A549 (cell line): ENCODE measurements around the gene IFIT1. TPM values are rescaled to one million over a fixed set of nuclear protein-coding genes. Genes with fewer than 3 reads are reported as not detected.
"Not testable (repeated sequence)": the region's sequence is repeated elsewhere in the genome, so short reads cannot be mapped to it uniquely, and the experiment has no call there.

Experiments used
- ATAC-seq, 2 experiments: fragments of 200-7000 bp in 1 of 2; fragments of >200 bp in 1 of 2; cut with Nextera tagmentation in 1 of 2; cut with Tn5 transposase in 1 of 2; 3 replicates each; pipeline versions ENCODE4 v1.8.0 to v1.9.1; 2018 to 2020; ENCODE audit warnings: mild to moderate bottlenecking in 1 of 2, moderate library complexity in 1 of 2
- CTCF ChIA-PET: fragments of 300-600 bp; sonication (Branson Sonifier 250); formaldehyde crosslinking; extraction: SDS; loops from one replicate; lab custom pipeline; 2021; ENCODE audit warnings: antibody characterized with exemption, inconsistent platforms; lab: Yijun Ruan, JAX
- POLR2A ChIA-PET: fragments of 350-600 bp; formaldehyde crosslinking; extraction: SDS; loops from one replicate; lab custom pipeline; 2021; ENCODE audit warnings: antibody characterized with exemption, inconsistent platforms; lab: Yijun Ruan, JAX
- DNase-seq, 2 experiments: peaks; one replicate each; pipeline versions ENCODE4 v3.0.0 to v3.0.0-alpha.2; 2011 to 2016; ENCODE audit warnings: low read depth in 1 of 2, low spot score in 1 of 2
- FAIRE-seq: peaks from 2 replicates; lab custom pipeline; 2011; peaks lifted over from hg19 to GRCh38; lab: Jason Lieb, UNC
- H3K27ac ChIP-seq, 2 experiments: fragments of >200 bp; sonication (Bioruptor Twin); formaldehyde crosslinking; 3 replicates each; pipeline ENCODE4 v1.5.1; 2016 to 2017
- H3K4me1 ChIP-seq: fragments of >200 bp; sonication (Bioruptor Twin); formaldehyde crosslinking; 3 replicates; pipeline ENCODE4 v1.6.1; 2016
- H3K4me2 ChIP-seq: fragments of >200 bp; sonication (Bioruptor Twin); formaldehyde crosslinking; 3 replicates; pipeline ENCODE4 v1.6.1; 2016
- H3K4me3 ChIP-seq: fragments of >200 bp; sonication (Bioruptor Twin); formaldehyde crosslinking; 3 replicates; pipeline ENCODE4 v1.5.1; 2016
- H3K9me3 ChIP-seq: fragments of >200 bp; sonication (Bioruptor Twin); formaldehyde crosslinking; 3 replicates; pipeline ENCODE4 v1.6.1; 2016
- BHLHE40 ChIP-seq: IDR thresholded peaks from 2 replicates; pipeline ENCODE4 v1.6.1; 2012; ENCODE audit warnings: low read depth, low read length, inconsistent platforms
- CBX2 ChIP-seq: fragments of 200-600 bp; sonication (generic); IDR thresholded peaks from 2 replicates; pipeline ENCODE4 v1.6.1; 2016; ENCODE audit warnings: low read depth, mild to moderate bottlenecking, borderline replicate concordance
- CEBPB ChIP-seq, 2 experiments: fragments of >200 bp in 1 of 2; sonication (Bioruptor Twin) in 1 of 2; formaldehyde crosslinking in 1 of 2; IDR thresholded peaks; 2 replicates each; pipeline ENCODE4 v1.6.1; 2012 to 2016
- CTCF ChIP-seq: fragments of >200 bp; sonication (Bioruptor Twin); formaldehyde crosslinking; IDR thresholded peaks from 3 replicates; pipeline ENCODE4 v1.5.1; 2016
- E2F6 ChIP-seq: IDR thresholded peaks from 2 replicates; pipeline ENCODE4 v1.6.1; 2012; ENCODE audit warnings: low read depth, borderline replicate concordance
- EHMT2 ChIP-seq: fragments of 200-600 bp; sonication (generic); IDR thresholded peaks from 2 replicates; pipeline ENCODE4 v1.6.1; 2016; ENCODE audit warnings: antibody characterized with exemption, low read depth, mild to moderate bottlenecking, moderate library complexity
- ELK1 ChIP-seq: fragments of 150-350 bp; IDR thresholded peaks from 2 replicates; pipeline ENCODE4 v1.6.1; 2014; ENCODE audit warnings: low read depth, mild to moderate bottlenecking, low read length
- EP300 ChIP-seq, 2 experiments: fragments of >200 bp; sonication (Bioruptor Twin); formaldehyde crosslinking; IDR thresholded peaks; 2 replicates in 1 of 2; 3 replicates in 1 of 2; pipeline ENCODE4 v1.6.1; 2016 to 2017
- ESRRA ChIP-seq: fragments of 150-350 bp; IDR thresholded peaks from 2 replicates; pipeline ENCODE4 v1.6.1; 2014; ENCODE audit warnings: mild to moderate bottlenecking, low read length, borderline replicate concordance
- FOSB ChIP-seq: fragments of 250-450 bp; sonication (Bioruptor Pico); IDR thresholded peaks from 2 replicates; pipeline ENCODE4 v1.5.0; 2020; ENCODE audit warnings: mild to moderate bottlenecking, moderate library complexity
- FOSL2 ChIP-seq, 2 experiments: fragments of 450-650 bp in 1 of 2; fragments of >200 bp in 1 of 2; sonication (Bioruptor Twin) in 1 of 2; formaldehyde crosslinking; IDR thresholded peaks; 2 replicates each; pipeline versions ENCODE4 v1.5.0 to v1.6.1; 2016 to 2020; ENCODE audit warnings: mild to moderate bottlenecking in 1 of 2, moderate library complexity in 1 of 2
- GATA3 ChIP-seq: IDR thresholded peaks from 2 replicates; pipeline ENCODE4 v1.6.1; 2012; ENCODE audit warnings: borderline replicate concordance
- HDAC2 ChIP-seq: fragments of 200-600 bp; sonication (generic); IDR thresholded peaks from 2 replicates; pipeline ENCODE4 v1.6.1; 2016
- HES2 ChIP-seq: fragments of >200 bp; sonication (Bioruptor Twin); formaldehyde crosslinking; IDR thresholded peaks from 2 replicates; pipeline ENCODE4 v1.6.1; 2016
- HEYL ChIP-seq: fragments of 250-450 bp; sonication (Bioruptor Pico); IDR thresholded peaks from 2 replicates; pipeline ENCODE4 v1.8.0; 2021; ENCODE audit warnings: mild to moderate bottlenecking, moderate library complexity
- HOXB5 ChIP-seq: fragments of 250-450 bp; sonication (Bioruptor Pico); IDR thresholded peaks from 2 replicates; pipeline ENCODE4 v1.5.0; 2020; ENCODE audit warnings: mild to moderate bottlenecking, moderate library complexity
- JUN ChIP-seq, 2 experiments: fragments of >200 bp; sonication (Bioruptor Twin); formaldehyde crosslinking; IDR thresholded peaks; 2 replicates in 1 of 2; 3 replicates in 1 of 2; pipeline ENCODE4 v1.6.1; 2016 to 2017
- KDM1A ChIP-seq: fragments of 200-600 bp; sonication (generic); IDR thresholded peaks from 2 replicates; pipeline ENCODE4 v1.6.1; 2016; ENCODE audit warnings: low read depth, mild to moderate bottlenecking
- KDM5A ChIP-seq: fragments of 200-600 bp; sonication (generic); IDR thresholded peaks from 2 replicates; pipeline ENCODE4 v1.6.1; 2016; ENCODE audit warnings: antibody characterized with exemption, mild to moderate bottlenecking
- MAFK ChIP-seq: fragments of 450-650 bp; IDR thresholded peaks from 2 replicates; pipeline ENCODE4 v1.6.1; 2014; ENCODE audit not compliant: partially characterized antibody
- MAX ChIP-seq: IDR thresholded peaks from 2 replicates; pipeline ENCODE4 v1.6.1; 2012
- NR3C1 ChIP-seq: fragments of >200 bp; sonication (Bioruptor Twin); formaldehyde crosslinking; IDR thresholded peaks from 3 replicates; pipeline ENCODE4 v1.6.1; 2017
- PBX3 ChIP-seq: IDR thresholded peaks from 2 replicates; pipeline ENCODE4 v1.6.1; 2012
- POLR2A ChIP-seq: IDR thresholded peaks from 2 replicates; pipeline ENCODE4 v1.6.1; 2012; ENCODE audit warnings: mild to moderate bottlenecking, low read length
- RARB ChIP-seq: fragments of 250-450 bp; sonication (Bioruptor Pico); IDR thresholded peaks from 2 replicates; pipeline ENCODE4 v1.8.0; 2021; ENCODE audit warnings: mild to moderate bottlenecking, moderate library complexity
- RCOR1 ChIP-seq: fragments of 150-350 bp; IDR thresholded peaks from 2 replicates; pipeline ENCODE4 v1.6.1; 2014; ENCODE audit warnings: antibody characterized with exemption, low read length, low read depth
- RFX5 ChIP-seq: fragments of 450-650 bp; IDR thresholded peaks from 2 replicates; pipeline ENCODE4 v1.7.1; 2014; ENCODE audit warnings: antibody characterized with exemption, mild to moderate bottlenecking, moderate library complexity
- TP53 ChIP-seq: fragments of 250-450 bp; sonication (Bioruptor Pico); IDR thresholded peaks from 2 replicates; pipeline ENCODE4 v1.5.0; 2021; ENCODE audit warnings: mild to moderate bottlenecking, moderate library complexity
- ZNF302 ChIP-seq: fragments of 250-450 bp; sonication (Bioruptor Pico); IDR thresholded peaks from 2 replicates; pipeline ENCODE4 v1.9.0; 2021; ENCODE audit warnings: inconsistent platforms, mild to moderate bottlenecking, moderate library complexity
- ZSCAN20 ChIP-seq: fragments of 250-450 bp; sonication (Bioruptor Pico); IDR thresholded peaks from 2 replicates; pipeline ENCODE4 v1.8.0; 2022; ENCODE audit warnings: mild to moderate bottlenecking, moderate library complexity
- WGBS: methylation state at CpG from one replicate; pipeline ENCODE4 v1.1.6; 2017; ENCODE audit errors: missing lambda C conversion rate; 5-methylcytosine and 5-hydroxymethylcytosine counted together
- polyA plus RNA-seq, 4 experiments: library from polyadenylated mRNA; depleted of rRNA in 3 of 4; stranded (reverse); fragments of >200 nt; fragmentation: RNase III in 1 of 4; extraction: RNeasy Plus Mini Kit Qiagen cat#74134 plus additional on column Dnase treatment in 1 of 4; gene quantifications; 2 replicates in 3 of 4; 3 replicates in 1 of 4; pipeline ENCODE4 v1.2.3, GENCODE V29; 2011 to 2017

Gene IFIT1
- polyA plus RNA-seq, 2 of the 4 experiments (the other 2 are of a cell fraction): 2.5 to 2.8 TPM

- ATAC-seq: no peak
- ChIA-PET POLR2A (no interaction called here), CTCF (interaction anchor here (1.0 kb wide), 1 partner anchor 13 kb away, joined by 5 read pairs; no protein-coding TSS in a partner anchor)
- Histone ChIP-seq H3K4me2 (no peak overlapping the region), H3K27ac (no peak overlapping the region), H3K9me3 (no peaks in the 10 kb centered on the region), H3K4me1 (no peaks in the 10 kb centered on the region), H3K4me3 (no peak overlapping the region)
- DNase-seq: no peak
- TF ChIP-seq TP53 (CRISPR knock-in tag): no peak
- no peak for TF ChIP-seq ZNF302 (CRISPR knock-in tag)
- no peak for TF ChIP-seq ESRRA
- no peak for TF ChIP-seq CTCF
- no peak for TF ChIP-seq JUN (IDR thresholded peaks at IDR 0.05)
- TF ChIP-seq E2F6: no peak
- no peak for TF ChIP-seq MAX
- TF ChIP-seq RFX5: no peak
- TF ChIP-seq HDAC2: no peak
- TF ChIP-seq GATA3: no peak
- no peak for TF ChIP-seq FOSB (CRISPR knock-in tag)
- no peak for TF ChIP-seq KDM1A
- 60% methylated on average over 4 of the region's 4 CpGs for WGBS
- no peak for FAIRE-seq
Measured at GRCh38 chr10:89440226-89441009, 48.0 kb downstream of the IFIT1 start.

- no peak overlapping the region for H3K4me3 ChIP-seq
- ChIA-PET POLR2A (no interaction called here), CTCF (no interaction called here)
- DNase-seq: no peak
- no peak overlapping the region for H3K27ac ChIP-seq
- no peak overlapping the region for H3K4me2 ChIP-seq
- FAIRE-seq: no peak
- no peaks in the 10 kb centered on the region for H3K4me1 ChIP-seq
- WGBS: 7% methylated on average over 1 of the region's 1 CpG
- no peak for TF ChIP-seq ELK1
- TF ChIP-seq KDM5A: no peak
- no peak for TF ChIP-seq EP300 (IDR thresholded peaks at IDR 0.05)
- no peak for TF ChIP-seq CBX2
- TF ChIP-seq ZSCAN20 (CRISPR knock-in tag): no peak
- TF ChIP-seq HOXB5 (CRISPR knock-in tag): no peak
- TF ChIP-seq BHLHE40: no peak
- TF ChIP-seq FOSL2 (IDR thresholded peaks at IDR 0.05): no peak
- TF ChIP-seq FOSL2 (CRISPR knock-in tag; IDR thresholded peaks at IDR 0.05): no peak
- no peak for TF ChIP-seq RCOR1
- TF ChIP-seq PBX3: no peak
- TF ChIP-seq CEBPB (IDR thresholded peaks at IDR 0.05): no peak
- no peak for TF ChIP-seq NR3C1
- TF ChIP-seq HES2: no peak
- no peak for TF ChIP-seq HEYL (CRISPR knock-in tag)
- TF ChIP-seq MAX: no peak
- TF ChIP-seq RARB: no peak
- no peak for TF ChIP-seq EHMT2
- no peak for TF ChIP-seq MAFK
- TF ChIP-seq POLR2A: no peak
- no peak for ATAC-seq
- peaks cover 3% of the 10 kb centered on the region; the same call in 1 of the 3 replicates for H3K9me3 ChIP-seq
Measured at GRCh38 chr10:89442289-89442688, 49.9 kb downstream of the IFIT1 start.

- H3K27ac ChIP-seq, DNase-seq, POLR2A ChIA-PET, ATAC-seq, H3K9me3 ChIP-seq, H3K4me1 ChIP-seq, FAIRE-seq, H3K4me3 ChIP-seq: not testable (repeated sequence)
- CTCF ChIA-PET: interaction anchor here (1.1 to 1.8 kb wide), 4 partner anchors 14 to 22 kb away, joined by 3 to 5 read pairs (median 4); no protein-coding TSS in a partner anchor
- WGBS: 51% methylated on average over 2 of the region's 7 CpGs
- peak overlapping the region; percentile 26; the same call in 1 of the 3 replicates for H3K4me2 ChIP-seq
Measured at GRCh38 chr10:89444819-89445218, 52.4 kb downstream of the IFIT1 start.
